Stimulated activated CD4-positive, alpha-beta T cell treated with anti-CD3 and anti-CD28 coated beads, Interleukin-1b, Interleukin-23, amount 100 ng/mL, for 1 hour (primary cell): ENCODE measurements around the gene DPM3.

Experiments used
- DNase-seq, 2 donors: peaks; one replicate each; pipeline ENCODE4 v3.0.0-alpha.2; 2020; ENCODE audit warnings: low read depth in 2 of 2

Gene DPM3

DNA sequence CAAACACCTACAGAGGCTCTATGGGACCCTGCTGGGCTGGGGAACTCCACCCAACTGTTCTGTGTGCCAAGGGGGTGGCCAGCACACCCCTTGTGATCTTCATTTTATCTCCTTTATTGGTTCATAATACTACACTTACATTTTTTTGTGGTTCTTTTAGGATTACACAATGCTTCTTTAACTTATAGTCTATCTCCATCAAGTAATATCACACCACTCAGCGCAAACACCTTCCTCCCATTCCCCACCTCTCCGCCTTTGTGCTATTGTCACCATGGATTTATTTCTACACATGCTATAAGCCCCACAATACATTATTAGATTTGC is 45.7 kb downstream of the DPM3 start:
- no peak for DNase-seq

DNA sequence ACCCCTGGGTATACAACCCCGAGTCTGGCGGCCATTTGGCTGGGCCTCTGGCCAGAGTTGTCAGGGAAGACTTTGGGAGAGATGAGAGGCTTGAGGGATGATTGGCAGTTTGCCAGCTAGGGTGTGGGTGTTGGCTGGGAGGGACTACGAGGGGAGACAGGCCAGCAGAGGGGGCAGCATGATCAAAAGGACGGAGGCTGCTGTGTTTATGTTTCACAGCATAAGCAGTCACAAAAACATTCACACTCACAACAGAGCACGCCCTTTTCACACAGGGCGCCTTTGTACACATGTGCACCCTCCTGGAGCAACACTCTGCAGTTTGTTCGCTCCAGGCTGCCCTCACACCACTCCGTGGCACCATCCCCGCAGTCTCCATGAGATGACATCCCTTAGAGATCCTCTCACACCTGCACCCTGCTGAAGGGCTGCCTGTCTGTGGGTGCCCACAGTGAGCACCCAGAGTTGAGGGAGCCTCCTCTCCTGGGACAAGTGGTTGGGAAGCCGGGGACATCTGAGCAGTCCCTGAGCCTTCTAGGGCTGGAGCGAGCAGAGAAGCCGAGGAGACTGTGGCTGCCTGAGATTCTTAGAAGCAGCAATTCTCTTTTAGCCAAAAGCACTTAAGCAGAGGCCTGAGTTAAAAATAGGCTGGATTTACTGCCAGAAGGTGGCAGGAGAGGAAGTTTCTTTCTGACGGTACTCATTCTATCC is 46.3 kb downstream of the DPM3 start:
- no peak for DNase-seq

DNA sequence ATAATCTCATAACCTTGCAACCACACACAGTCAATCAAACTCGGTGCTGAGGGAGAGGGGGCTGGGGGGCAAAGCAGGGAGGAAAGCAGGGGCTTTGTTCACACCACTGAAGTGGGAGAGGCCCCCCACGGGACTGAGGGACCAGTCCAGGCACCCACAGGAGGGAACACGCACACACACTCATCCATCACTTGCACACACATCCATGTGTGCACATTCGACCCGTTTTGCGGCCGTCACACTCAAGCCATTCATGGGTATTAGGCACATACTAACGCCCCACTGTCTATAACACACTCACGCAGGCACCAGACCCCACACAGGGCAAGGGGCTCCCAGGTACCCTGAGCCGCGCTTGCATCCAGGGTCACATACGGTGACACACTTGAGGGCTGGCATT is 47.7 kb downstream of the DPM3 start:
- no peak for DNase-seq

DNA sequence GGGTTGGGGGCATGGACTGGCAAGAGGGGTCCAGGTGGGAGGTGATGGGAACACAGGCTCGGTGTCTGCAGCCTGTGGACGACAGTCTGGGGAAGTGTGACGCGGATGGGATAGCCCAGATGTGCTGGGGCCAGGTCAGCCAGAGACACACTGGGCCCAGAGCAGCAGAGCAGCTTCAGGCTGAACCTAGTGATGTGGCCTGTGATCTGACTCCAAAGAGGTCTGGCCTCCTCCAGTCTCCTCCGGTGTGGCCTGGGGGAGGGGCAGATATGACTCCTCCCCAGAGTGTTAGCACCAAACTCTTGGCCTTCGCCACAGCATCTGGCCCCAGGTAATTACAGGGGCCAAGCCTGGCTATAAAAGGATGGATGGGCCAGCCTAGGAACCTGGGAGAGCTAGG is 48.2 kb downstream of the DPM3 start:
- DNase-seq, result no peak

DNA sequence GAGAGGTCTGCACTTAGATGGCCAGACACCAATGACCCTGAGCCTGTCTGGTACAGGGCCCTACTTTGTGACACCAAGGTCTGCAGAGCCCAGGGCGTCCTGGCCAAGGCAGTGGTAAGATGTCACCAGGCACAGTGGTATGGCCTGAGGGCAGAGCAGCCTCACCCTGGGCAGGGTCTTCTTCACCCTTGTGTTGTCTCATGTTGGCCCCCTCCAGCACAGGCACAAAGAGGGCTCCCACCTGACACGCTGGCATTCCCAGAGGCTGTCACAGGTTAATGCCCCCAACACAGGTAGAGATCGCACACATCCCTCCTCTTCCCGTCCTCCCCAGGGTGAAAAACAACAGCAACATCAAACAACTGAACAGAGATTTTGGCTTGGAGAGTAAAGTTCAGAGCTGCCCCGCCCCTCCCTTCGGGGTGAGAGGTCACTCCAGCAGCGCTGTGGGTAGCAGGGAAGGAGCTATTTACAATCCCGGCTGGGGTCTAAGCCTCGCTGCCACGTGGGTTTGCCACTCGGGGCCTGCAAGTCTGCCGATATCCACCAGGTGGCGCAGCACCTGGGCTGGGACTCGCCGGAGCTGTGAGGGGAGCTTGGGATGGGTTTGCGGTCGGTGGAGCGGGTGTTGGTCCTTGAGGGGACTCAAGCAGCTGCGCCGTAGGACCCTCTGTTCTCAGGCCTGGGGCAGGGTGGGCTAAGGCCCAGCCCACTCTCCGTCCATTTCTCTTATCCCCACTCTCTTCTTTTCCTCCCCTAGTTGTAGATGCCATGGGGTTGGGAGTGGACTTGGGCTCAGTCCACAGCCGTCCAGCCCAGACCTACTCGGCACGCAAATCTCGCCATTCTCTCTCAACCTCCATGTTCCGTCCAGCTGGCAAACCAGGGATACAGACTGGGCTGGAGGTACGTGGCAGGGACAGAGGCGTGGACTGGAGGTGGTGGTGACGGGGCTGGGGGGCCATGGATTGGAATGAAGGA is 49.0 kb downstream of the DPM3 start:
- peak; percentile 56 to 70 for DNase-seq
